Limb (tissue), 2 donors: ENCODE data around the gene HNRNPF.
"Not testable (repeated sequence)": the region's sequence is repeated elsewhere in the genome, so short reads cannot be mapped to it uniquely, and the experiment has no call there.

ENCODE experiments used
- DNase-seq, 2 donors: peaks; one replicate each; pipeline ENCODE4 v3.0.0-alpha.2; 2016; ENCODE audit errors: extremely low spot score in 2 of 2

The HNRNPF gene, protein sequence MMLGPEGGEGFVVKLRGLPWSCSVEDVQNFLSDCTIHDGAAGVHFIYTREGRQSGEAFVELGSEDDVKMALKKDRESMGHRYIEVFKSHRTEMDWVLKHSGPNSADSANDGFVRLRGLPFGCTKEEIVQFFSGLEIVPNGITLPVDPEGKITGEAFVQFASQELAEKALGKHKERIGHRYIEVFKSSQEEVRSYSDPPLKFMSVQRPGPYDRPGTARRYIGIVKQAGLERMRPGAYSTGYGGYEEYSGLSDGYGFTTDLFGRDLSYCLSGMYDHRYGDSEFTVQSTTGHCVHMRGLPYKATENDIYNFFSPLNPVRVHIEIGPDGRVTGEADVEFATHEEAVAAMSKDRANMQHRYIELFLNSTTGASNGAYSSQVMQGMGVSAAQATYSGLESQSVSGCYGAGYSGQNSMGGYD

DNA sequence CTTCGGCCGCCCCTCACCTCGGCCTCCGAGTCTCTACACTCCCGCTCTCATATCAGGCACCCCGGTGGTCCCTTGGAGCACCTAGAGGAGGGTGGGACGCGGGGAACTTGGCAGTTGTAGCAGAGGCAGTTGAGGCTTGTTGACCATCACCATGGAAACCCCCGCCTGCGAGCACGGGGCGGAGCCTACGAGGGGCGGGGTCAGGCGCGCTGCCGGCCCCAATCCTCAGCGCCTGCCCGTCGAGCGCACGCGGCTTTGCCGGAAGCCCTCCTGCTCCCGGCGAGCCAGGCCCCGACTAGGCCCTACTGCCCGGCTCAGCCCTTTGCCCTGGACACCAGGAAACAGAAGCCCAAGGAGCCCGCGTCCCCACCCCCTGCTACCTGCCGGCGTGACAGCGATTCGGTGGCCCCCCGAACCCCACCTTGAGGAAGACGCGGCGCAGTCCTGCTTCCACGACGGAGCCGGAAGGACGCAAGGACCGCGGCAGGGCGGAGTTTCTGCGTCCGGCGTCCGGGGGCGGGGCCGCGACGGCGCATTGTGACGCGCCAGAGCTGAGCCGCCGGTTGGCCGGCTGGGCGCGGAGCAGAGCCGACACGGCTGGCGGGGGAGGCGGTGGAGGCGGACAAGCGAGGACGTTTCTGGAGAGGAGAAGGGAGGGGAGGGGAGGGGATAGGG, at the start of gene HNRNPF:
Gene HNRNPF (minus strand): TSS at position 477 of the 675 bp plus-strand sequence. CDS start 21,302 bp downstream, outside the sequence.
- DNase-seq: peak; percentile 95 to 98

DNA sequence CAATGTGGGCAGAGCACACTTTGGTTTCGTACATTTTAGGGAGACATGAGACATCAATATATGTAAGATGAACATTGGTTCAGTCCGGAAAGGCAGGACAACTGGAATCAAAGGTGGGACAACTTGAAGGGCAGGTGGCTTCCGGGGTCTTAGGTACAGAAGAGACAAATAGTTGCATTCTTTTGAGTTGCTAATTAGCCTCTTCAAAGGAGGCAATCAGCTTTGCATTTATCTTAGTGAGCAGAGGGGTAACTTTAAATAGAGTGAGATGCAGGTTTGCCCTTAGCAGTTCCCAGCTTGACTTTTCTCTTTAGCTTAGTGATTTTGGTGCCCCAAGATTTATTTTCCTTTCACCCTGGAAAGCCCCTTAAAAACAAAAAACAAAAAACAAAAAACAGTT, 49.2 kb upstream of the HNRNPF start:
- DNase-seq: no peak

DNA sequence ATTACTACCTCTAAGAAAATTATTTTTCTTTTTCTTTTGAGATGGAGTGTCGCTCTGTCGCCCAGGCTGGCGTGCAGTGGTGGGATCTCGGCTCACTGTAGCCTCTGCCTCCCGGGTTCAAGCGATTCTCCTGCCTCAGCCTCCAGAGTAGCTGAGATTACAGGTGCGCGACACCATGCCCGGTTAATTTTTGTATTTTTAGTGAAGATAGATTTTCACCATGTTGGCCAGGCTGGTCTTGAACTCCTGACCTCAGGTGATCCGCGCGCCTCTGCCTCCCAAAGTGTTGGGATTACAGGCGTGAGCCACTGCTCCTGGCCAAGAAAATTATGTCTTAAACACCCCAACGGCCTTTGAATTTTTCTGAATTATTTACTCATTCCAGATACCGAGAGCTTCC, 47.6 kb upstream of the HNRNPF start:
- DNase-seq: not testable (repeated sequence)

DNA sequence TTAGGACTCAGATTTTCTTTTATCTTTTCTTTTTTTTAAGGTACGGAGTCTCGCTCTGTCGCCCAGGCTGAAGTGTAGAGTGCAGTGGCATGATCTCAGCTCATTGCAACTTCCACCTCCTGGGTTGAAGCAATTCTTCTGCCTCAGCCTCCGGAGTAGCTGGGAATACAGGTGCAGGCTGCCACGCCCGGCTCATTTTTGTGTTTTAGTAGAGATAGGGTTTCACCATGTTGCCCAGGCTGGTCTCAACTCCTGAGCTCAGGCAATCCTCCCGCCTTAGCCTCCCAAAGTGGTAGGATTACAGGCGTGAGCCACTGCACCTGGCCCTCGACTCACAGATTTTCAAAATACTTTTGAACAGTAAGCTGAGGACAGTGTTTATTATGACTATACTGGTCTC, 45.0 kb upstream of the HNRNPF start:
- not testable (repeated sequence) for DNase-seq

DNA sequence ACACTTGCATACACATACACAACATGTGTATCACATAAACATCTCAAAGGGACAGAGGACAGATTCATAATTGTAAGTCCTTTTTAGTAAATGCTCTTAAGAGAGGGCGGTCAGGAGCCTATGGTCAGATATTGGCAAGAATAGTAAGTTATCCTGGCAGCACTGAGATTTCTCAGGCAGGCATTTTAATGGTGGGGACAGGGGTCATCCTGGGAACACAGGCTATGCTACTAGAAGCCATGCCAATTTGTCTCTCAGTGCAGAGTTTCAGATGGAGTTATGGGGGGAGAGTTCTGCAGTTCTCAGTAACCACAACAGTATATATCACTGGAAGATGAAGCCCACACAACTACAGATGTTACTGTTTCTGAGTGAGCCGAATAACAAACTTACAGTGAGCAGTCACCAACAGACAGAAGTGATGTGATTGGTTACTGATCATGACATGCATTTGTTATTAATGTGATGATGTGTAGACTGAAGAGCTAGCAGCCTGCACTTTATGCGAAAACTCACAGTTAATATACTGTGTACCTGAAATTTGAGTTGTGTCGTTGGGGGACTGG, 44.4 kb upstream of the HNRNPF start:
- no peak for DNase-seq

DNA sequence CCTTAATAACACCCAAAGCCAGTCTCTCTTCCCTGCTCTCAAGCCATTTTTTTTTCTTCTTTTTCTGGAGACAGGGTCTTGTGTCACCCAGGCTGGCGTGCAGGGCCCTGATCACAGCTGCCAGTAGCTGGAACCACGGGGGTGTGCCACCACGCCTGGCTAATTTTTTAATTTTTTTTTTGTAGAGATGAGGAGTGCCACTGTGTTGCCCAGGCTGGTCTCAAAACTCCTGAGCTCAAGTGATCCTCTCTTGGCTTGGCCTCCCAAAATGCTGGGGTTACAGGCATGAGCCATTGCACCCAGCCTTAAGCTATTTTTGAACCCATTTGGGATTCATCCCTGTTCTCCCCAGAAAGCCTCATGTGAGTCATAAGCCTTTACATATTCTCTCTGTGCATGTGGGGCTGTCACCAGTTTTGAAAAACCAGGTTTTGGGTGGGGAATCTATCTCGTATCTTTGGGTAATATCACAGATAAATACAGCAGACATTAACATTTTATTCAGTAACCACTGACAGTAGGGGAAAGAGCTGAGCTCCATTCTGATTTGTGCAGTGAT, 43.4 kb upstream of the HNRNPF start:
- no peak for DNase-seq

DNA sequence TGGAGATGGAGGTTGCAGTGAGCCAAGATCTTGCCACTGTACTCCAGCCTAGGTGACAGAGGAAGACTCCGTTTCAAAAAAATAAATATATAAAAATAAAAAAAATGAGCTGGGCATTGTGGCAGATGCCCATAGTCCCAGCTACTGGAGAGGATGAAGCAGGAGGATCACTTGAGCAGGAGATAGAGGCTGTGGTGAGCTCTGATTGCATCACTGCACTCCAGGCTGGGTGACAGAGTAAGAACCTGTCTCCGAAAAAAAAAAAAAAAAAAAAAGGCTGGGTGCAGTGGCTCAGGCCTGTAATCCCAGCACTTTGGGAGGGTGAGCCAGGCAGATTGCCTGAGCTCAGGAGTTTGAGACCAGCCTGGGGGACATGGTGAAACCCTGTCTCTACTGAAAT, 39.8 kb upstream of the HNRNPF start:
- DNase-seq: no peak

DNA sequence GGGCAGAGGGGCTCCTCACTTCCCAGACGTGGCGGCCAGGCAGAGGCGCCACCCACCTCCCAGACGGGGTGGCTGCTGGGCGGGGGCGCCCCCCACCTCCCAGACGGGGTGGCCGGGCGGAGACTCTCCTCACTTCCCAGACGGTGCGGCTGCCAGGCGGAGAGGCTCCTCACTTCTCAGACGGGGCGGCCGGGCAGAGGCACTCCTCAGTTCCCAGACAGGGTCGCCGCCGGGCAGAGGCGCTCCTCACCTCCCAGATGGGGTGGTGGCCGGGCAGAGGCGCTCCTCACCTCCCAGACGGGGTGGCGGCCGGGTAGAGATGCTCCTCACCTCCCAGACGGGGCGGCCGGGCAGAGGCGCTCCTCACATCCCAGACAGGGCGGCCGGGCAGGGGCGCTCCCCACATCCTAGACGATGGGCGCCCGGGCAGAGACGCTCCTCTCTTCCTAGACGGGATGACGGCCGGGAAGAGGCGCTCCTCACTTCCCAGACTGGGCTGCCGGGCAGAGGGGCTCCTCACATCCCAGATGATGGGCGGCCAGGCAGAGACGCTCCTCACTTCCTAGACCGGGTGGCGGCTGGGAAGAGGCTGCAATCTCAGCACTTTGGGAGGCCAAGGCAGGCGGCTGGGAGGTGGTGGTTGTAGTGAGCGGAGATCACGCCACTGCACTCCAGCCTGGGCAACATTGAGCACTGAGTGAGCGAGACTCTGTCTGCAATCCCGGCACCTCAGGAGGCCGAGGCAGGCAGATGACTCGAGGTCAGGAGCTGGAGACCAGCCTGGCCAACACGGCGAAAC, 37.4 kb upstream of the HNRNPF start:
- DNase-seq: not testable (repeated sequence)

DNA sequence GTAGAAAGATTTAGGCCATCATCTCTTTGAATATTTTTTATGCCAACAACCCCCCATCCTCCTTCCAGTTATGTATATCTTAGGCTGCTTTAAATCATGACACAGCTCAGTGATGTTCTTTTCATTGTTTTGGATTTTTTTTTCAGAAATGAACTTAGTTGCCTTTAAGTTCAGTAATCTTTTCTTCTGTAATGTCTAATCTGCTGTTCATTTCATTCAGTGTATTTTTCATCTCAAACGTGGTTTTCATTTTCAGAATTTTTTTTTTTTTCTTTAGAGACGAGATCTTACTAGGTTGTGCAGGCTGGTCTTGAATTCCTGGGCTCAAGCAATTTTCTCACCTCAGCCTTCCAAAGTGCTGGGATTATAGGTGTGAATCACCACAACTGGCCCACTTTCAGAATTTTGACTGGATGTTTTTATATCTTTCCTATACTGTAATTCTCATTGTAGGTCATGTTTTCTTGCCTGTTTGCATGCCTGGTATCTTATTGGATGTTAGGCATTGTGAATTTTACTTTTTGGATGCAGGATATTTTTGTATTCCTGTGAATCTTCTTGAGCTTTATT, 36.0 kb upstream of the HNRNPF start:
- no peak for DNase-seq

DNA sequence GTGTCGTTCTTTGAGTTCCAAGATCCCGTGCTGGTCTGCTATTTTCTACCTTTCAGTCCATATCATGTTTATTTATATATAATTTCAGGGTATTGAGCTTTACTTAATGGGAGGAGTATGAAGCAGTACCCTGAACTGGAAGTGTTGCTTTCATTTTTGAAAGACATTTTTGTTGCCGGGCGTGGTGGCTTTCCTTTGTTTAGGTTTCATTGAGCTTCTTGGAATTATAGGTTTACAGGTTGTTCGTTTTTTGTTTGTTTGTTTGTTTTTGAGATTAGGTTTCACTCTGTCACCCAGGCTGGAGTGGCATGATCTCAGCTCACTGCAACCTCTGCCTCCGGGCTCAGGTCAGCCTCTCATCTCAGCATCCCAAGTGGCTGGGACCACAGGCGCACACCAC, 35.3 kb upstream of the HNRNPF start:
- no peak for DNase-seq

DNA sequence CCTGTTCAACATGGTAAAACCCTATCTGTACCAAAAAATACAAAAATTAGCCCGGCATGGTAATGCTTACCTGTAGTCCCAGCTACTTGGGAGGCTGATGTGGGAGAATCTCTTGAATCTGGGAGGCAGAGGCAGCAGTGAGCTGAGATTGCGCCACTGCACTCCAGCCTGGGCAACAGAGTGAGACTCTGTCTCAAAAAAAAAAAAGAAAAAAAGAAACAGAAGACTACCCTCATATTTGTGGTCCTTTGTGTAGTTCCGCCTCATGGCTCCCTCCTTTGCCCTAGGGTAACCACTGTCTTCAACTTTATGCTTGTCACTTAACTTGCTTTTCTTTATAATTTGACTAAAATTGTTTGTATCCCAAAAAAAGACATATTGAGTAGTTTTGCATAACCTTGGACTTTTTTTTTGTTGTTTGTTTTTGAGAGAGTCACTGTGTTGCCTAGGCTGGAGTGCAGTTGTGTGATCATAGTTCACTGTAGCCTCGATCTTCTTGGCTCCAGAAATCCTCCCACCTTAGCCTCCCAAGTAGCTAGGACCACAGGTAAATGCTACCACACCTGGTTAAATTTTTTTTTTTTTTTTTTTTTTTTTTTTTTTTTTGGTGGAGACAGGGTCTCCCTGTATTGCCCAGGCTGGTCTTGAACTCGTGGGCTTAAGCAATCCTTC, 31.6 kb upstream of the HNRNPF start:
- no peak for DNase-seq

DNA sequence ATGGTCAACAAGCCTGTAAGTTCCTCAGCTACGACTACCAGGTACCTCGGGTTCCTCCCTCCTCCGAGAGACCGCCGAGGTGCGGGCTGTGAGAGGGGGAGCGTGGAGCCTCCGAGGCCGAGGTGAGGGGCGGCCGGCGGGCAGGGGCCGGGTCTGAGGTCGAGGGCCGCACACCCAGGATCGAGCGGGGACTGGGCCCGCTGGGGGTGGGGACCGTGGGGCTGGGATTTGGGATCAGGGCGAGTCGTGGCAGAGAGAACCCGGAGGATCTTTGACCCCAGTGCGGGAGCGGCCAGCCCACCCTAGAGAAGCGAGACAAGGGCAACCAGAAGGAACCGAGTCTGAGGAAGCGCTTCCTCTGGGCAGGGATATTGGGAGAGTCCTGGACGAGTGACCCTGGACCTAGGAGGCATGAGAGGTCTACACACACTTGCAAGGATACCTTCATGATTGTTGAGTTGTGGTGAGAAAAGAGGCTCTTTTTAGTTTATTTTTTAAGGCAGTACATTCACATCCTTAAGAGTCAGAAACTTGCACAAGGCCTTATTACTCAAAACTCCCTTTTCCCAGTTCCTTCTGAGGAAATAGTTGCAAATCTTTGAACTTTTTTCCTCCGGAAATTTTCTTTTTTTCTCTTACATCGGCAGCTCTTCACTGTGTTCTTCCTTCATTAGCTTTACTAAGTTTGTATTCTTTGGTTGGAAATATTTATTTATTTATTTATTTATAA, 28.3 kb upstream of the HNRNPF start:
- no peak for DNase-seq

DNA sequence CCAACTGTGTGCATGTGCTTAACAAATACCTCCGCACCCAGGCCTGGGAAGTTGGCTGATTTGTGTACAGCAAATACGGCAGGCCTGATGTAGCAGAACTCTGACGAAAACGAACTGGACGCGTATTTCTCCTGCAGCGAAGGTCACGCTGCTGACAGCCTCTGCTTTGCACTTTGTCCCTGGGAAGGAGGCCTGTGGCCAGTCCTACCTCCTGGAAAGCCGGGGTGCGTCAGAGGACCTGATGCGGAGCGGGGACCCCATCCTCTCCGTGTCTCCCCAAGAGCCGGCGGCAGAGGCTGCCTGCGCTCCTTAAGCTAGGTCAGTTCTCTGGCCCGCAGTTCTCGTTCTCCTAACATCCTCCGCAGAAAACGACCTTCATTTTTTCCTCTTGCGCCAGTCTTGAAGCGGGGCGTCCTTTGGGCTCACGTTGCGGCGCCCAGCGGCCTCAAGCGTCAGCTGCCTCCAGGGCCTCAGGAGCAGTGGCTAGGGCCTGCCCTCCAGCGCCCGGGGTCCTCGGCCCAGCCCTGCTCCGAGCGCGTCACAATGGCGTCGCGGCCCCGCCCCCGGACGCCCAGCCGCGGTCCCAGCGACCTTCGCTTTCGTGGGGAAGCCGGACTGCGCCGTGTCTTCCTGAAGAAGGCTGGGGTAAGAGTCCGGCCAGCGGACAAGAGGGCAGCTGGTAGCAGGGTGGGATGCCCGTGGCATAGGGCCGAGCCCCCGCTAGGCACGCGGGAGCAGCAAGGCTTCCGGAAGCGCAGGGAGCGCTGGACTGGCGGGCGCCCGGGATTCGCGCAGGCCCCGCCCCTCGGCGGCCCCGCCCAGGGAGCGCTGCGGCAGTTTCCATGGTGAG, 27.5 kb upstream of the HNRNPF start, which contains the start of gene ZNF487:
Gene ZNF487 (plus strand): TSS at position 821 of the 850 bp plus-strand sequence. CDS start 38,703 bp downstream, outside the sequence.
- DNase-seq: peak; percentile 88 to 97

DNA sequence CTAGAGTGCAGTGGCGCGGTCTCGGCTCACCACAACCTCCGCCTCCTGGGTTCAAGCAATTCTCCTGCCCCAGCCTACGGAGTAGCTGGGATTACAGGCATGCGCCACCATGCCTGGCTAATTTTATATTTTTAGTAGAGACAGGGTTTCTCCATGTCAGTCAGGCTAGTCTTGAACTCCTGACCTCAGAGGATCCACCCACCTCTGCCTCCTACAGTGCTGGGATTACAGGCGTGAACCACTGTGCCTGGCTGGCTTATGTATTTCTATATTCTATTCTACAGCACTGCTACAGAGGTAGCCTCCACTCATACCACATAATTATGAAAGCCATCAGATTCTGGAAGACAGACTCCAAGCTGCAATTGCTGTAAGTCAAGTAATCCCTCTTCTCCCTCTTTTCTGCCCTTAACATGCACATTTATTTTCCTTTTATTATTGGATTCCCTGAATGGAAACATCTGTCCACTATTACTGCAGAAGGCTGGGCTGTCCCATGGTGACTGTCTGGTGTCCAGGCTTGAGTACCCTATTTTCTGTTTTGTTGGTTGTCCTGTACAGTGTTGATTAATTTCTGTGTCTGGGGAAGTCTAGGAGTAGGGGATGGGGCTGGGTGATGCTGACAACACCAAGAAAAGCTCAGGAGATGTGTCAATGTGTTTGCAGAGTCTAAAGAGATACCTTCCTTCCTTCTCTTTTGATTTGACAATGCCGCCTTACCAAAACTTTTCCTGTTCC, 22.1 kb upstream of the HNRNPF start:
- no peak for DNase-seq

DNA sequence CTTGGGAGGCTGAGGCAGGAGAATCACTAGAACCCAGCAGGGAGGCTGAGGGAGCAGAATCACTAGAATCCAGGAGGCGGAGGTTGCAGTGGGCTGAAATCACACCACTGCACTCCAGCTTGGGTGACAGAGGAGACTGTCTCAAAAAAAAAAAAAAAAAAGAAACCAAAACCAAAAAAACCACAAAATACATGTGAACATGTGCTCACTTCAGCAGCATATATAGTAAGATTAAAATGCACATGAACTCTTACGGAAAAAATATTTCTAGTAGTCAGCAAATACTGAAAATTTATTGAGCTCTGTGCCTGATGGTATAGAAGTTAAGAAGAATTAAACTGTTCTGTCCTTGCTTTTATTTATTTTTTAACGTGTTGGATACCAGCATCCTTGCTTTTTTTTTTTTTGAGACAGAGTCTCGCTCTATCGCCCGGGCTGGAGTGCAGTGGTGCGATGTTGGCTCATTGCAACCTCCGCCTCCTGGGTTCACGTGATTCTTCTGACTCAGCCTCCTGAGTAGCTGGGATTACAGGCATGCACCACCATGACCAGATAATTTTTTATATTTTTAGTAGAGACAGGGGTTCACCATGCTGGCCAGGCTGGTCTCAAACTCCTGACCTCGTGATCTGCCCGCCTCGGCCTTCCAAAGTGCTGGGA, 18.3 kb upstream of the HNRNPF start:
- no peak for DNase-seq

DNA sequence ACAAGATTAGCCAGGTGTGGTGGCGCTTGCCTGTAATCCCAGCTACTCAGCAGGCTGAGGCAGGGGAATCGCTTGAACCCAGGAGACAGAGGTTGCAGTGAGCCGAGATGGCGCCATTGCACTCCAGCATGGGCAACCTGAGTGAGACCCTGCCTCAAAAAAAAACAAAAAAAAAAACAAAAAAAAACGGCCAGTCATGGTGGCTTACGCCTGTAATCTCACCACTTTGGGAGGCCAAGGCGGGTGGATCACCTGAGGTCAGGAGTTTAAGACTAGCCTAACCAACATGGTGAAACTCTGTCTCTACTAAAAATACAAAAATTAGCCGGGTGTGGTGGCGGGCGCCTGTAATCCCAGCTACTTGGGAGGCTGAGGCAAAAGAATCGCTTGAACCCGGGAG, 17.5 kb upstream of the HNRNPF start:
- not testable (repeated sequence) for DNase-seq

DNA sequence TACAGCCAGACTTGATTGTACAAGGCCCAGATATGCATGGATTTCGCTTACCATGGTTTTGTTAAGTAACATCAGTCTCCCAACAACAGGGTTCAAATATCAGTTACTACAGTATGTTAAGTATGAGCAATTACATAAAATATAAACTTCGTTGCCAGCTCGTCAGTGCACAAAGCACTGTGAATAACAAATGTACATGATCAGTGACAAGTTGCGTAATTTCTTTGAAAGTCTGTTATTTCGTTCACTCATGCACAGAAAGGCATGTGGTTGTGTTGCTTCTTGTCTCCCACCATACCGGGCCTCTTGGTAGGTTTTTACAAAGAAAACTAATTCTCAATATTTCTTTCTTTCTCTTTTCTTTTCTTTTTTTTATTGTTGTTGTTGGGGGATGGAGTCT, 15.4 kb upstream of the HNRNPF start:
- no peak for DNase-seq
